LHCN-M2 (cell line): ENCODE data around the gene EAF2. TPM values are rescaled to one million over a fixed set of nuclear protein-coding genes. Genes with fewer than 3 reads are reported as not detected.
"Not testable (repeated sequence)": the region's sequence is repeated elsewhere in the genome, so short reads cannot be mapped to it uniquely, and the experiment has no call there.

Experiments used
- DNase-seq: peaks from one replicate; pipeline ENCODE4 v3.0.0-alpha.2; 2012; ENCODE audit warnings: low read depth
- total RNA-seq: library from RNA; depleted of rRNA; stranded (reverse); fragments of >200 nt; gene quantifications from 2 replicates; pipeline ENCODE4 v1.2.3, GENCODE V29; 2014

EAF2 gene
- total RNA-seq, 1 experiment from 2014 or later: 0.92 TPM

DNA sequence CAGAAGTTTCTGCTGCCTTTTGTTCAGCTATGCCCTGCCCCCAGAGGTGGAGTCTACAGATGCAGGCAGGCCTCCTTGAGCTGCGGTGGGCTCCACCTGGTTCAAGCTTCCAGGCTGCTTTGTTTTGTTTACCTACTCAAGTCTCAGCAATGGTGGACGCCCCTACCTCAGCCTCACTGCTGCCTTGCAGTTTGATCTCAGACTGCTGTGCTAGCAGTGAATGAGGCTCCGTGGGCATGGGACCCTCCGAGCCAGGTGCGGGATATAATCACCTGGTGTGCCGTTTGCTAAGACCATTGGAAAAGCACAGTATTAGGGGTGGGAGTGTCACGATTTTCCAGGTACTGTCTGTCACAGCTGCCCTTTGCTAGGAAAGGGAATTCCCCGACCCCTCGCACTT is 28.2 kb downstream of the EAF2 start:
- not testable (repeated sequence) for DNase-seq

DNA sequence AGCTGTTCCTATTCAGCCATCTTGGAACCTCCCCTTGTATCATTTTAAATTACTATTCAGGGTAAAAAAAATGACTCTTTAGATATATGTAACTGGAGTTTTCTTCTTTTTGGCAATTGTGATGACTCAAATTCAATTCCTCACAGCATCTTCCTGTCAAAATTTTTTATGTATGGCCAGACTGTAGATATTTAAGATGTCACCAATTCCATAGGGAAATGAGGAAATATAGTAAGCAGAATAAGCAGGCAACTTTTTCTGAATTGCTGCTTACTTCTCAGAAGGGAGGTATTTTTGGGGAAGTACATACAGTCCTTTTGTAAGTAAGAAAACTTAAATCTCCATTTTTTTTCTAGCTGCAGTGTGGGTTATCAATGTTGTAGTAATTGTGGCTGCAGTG is 28.8 kb downstream of the EAF2 start:
- no peak for DNase-seq

DNA sequence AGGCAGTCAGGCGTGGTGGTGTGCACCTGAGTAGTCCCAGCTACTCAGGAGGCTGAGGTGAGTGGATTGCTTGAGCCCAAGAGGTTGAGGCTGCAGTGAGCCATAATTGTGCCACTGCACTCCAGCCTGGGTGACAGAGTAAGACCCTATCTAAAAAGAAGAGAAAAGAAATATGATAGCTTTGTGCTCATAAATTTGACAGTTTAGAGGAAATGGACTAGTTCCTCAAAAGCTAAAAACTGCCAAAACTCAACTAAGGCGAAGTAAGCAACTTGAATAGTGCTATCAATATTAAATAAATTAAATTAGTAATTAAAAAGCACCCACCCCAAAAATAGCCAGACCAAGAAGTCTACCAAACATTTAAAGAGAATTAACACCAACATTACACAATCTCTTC is 34.7 kb downstream of the EAF2 start:
- no peak for DNase-seq

DNA sequence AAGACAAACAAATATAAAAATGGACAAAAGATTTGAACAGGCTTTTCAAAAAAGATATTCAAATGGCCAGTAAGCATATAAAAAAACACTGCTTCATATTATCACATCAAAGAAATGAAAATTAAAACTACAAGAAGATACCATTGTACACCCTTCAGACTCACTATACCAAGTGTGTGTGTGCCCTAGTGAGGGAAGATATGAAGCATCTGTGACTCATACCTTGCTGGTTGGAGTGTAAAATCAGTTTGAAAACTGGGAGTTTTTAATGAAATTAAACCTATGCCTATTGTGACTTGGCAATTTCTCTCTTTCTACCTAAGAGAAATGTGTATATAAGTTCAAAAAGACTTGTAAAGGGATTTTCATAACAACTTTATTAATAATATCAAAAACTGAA is 35.7 kb downstream of the EAF2 start:
- no peak for DNase-seq

- DNase-seq: no peak
Measured at GRCh38 chr3:121871430-121871829, 36.4 kb downstream of the EAF2 start.

DNA sequence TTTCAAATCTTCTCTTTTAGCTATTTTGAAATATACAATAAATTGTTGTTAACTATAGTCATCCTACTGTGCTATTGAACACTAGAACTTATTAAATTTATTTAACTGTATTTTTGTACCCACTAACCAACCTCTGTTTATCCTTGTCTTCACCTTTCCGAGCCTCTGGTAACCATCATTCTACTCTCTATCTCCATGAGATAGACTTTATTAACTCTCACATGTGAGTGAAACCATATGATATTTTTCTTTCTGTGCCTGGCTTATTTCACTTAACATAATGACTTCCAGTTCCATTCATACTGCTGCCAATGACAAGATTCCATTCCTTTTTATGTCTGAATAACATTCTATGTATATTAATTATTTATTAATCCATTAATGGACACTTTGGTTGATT is 43.4 kb downstream of the EAF2 start:
- DNase-seq: no peak

DNA sequence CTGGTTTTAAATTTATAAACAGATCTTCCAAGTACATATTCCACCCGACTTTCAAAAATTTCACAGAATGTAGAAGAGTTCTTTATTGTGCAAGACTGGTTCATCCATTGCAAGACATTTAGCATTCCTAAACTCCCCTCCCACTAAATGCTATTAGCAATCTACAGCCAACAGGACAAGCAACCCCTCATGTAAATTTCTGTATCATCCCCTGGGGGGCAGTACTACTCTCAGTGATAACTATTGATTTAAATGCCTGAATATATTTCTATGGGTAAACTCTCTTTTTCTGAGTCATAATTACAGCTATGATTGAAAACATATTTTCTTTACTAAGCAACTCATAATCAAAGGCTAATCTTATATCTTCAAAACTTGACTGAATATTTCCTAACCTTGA is 48.5 kb downstream of the EAF2 start:
- peak; percentile 12 for DNase-seq

- no peak for DNase-seq
Measured at GRCh38 chr3:121885386-121885785, 50.4 kb downstream of the EAF2 start.

DNA sequence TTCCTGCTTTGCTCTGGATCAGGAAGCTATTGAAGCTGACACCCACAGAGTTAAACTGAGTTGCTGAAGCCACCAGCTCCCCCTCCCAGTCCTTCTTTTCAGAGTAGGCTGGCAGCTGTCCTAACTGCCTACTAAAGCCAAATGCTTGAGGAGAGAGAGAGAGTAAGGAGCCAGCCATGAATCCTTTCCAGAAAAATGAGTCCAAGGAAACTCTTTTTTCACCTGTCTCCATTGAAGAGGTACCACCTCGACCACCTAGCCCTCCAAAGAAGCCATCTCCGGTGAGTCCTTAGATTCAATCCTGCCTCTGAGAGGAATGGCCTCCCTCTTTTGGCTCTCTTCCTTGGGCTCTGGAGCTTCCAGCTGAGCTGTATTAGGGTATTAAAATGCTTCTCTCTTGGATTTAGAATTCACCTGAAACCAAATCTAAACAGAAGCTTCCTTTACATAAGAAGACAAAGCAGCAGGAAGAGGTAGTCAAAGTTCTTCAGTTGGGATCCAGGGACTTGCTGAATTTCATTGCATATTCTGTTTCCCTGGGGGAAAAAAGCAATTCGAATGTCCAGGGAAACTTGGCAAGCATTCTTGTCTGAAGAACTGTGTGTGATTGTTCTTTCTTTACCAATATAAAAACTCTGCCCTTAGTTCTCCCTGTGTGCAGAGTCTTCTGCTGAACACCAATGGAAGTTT is 59.4 kb downstream of the EAF2 start, which contains the start of gene SLC15A2:
SLC15A2 (plus strand) TSS at position 101 of the 690 bp plus-strand sequence; CDS start at position 177, 76 bp downstream.
- no peak for DNase-seq

GRCh38 chr3:121895121-121895520 is 60.1 kb downstream of the EAF2 start:
- no peak for DNase-seq

DNA sequence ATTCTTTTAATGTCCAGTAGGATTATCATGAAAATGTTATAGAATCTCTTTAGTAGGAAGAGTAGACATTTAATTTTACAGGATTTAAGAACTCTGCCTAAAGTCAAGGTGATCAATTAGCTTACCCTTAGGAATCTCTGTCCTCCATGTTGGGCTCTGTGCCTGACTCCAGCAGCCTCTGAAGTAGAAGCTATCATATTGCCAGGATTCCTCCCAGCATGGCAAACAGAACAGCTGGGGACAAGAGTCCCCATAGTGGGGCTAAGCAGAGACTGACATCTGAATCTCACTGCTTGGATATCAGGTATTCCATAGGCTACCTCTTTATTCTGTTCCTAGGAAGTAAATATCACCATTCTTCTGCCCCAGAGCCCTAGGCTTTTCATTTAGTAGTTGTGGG is 60.7 kb downstream of the EAF2 start:
- DNase-seq: no peak

DNA sequence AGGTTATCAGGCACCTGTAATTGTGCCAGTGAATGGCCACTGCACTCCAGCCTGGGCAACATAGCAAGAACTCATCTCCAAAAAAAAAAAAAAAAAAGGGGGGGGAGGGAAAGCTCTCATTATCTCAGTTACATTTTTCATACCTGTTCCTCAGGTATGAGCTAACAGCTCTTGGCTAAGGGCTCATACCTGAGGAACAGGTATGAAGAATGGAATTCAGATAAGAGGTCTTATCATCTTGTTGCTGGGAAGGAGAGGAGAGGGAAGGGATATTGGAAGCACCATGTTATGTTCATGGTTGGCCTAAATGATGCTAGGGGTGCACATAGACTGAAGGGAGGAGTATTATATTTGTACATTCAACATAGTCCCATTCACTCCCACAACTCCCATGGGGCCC is 61.8 kb downstream of the EAF2 start:
- DNase-seq: no peak

DNA sequence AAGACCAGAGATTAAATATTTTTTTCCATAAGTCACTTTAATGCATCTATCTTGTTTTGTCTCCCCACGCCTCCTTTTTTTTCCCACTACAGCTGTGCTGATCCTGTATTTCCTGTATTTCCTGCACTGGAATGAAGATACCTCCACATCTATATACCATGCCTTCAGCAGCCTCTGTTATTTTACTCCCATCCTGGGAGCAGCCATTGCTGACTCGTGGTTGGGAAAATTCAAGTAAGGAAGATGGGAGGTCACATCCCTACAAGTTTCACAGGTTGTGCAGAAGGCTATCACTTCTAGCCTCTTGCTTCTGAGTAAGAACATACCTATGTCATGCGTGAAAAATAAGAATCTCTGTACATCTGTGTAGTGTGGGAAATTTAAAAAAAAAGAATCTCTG is 62.3 kb downstream of the EAF2 start:
- DNase-seq: no peak

DNA sequence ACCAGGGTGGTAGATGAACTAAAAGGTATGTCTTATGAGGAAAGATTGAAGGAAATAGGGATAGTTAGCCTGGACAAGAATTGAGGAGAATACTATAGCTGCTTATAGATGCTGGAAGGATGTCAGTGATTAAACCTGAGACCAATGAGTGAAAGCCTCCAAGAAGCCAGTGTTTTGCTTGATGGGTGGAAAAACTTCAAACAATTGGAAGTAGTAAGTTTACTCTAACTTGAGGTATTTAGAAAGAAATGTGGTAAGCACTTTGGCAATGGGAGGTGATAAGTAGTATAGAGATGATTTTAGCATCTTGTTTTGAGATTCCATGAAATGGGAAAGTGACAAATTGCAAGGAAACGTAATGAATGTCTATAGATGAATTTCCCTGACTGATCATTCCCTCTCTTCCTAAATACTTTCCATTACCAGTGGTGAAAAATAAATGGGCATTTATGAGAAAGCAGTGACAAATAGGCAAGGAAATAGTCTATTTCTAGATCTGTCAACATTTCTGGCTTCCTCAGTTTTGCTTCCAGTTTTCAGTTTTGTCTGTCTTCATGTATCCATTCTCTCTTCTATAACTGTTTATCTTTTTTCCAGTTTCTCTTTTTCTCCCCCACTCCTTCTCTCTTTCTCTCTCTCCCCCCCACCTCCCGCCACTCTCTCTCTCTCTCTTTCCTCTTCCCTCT is 78.4 kb downstream of the EAF2 start:
- DNase-seq: no peak

DNA sequence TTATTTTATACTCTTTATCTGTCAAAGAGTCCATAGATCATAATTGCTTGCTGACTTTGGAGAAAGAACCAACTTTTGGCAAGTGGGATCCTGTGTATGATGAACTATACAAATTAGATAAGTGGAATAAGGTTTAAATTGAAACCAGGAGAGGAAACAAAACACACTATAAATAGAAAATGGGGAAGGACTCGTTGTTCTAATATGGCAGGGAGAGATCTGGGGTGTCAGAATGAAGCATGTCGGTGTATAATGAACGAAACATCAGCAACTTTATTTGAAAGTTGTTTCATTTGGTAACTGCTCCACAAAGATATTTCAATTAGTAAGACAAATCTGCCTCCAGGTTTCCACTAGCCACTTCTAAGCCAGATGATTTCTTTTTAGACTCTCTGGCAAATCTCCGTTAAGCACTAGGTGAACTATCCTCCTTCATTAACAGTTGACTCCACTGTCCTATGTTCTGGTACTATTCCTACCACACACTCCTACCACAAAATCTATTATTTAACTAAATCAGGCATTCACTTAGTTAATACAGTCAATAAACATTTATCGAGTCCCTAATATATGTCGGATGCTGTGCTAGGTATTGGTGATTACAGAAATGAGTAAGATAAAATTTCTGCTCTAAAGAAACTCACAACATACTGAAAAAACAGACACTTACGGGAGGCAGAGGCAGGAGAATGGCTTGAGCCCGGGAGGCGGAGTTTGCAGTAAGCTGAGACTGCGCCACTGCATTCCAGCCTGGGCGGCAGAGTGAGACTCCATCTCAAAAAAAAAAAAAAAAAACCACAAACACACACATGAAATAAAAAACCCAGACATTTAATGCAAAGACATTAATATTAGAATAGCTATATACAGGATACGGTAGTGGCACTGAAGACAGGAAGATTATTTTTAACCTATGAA is 79.3 kb downstream of the EAF2 start:
- DNase-seq: no peak

GRCh38 chr3:121916189-121916588 is 81.2 kb downstream of the EAF2 start:
- DNase-seq: no peak

DNA sequence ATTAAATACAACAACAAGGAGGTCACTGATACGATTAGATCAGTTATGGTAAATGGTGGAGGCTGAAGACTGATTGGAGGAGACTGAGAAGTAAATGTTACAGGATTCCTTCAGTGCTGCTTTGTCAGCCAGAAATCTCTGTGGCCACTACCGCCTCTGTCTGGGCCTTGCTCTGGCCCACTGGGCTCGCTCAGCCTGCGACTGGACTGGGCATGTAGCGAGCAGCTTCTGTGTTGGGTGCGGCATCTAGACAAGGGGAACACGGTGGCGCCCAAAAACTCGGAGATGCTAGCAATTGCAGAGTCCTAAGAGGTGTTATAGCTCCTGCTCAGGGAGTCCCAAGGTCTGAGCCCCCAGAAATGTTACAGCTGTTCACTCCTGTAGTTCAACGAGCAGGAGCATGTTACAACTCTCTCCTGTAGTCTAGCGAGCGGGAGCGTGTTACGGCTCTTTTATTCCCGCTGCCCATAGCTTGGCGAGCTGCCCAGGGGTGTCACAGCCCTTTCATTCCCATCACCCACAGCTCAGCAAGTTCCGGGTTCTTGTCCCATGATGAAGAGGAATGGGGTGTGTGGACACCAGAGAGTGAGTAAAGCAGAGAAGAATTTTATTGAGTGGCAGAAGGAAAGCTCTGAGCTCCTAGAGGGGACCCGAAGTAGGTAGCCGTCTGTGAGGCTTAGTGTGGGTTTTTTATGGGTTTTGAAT is 83.9 kb downstream of the EAF2 start:
- DNase-seq: no peak

DNA sequence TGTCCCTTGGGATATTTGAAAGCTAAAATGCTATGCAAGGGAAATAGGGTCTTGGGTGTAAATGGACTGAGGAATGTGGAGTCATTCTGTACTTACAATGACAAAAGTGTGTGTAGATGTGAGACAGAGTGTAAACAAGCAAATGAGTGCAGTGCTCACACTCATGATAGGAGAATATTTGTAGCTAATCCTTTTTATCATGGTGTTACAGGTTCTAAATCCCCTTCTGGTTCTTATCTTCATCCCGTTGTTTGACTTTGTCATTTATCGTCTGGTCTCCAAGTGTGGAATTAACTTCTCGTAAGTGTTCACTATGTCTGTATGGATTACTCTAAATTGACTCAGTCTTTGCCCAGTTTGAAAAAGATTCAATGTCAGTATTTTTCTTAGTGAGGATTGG is 89.7 kb downstream of the EAF2 start:
- no peak for DNase-seq

GRCh38 chr3:121926380-121926779 is 91.4 kb downstream of the EAF2 start:
- DNase-seq: no peak
